ENCODE results near the gene SORBS1. TPM values are rescaled to one million over a fixed set of nuclear protein-coding genes. Genes with fewer than 3 reads are reported as not detected.

The SORBS1 gene
- total and polyA plus RNA-seq, 2 of the 13 experiments (the other 11 are each of a cell fraction or from before 2014, with no cell fraction given), result 16.8 to 39.8 TPM

- TF ChIP-seq HMGXB4 (CRISPR knock-in tag; IDR thresholded peaks at IDR 0.05; ENCODE audit: borderline replicate concordance in 1 of 2, low read depth in 1 of 2), result 0 out of 4 replicates have a peak, but pooled peaks have one; percentile 25 to 66
- no peak for TF ChIP-seq ZNF10 (CRISPR knock-in tag; IDR thresholded peaks at IDR 0.05; ENCODE audit: borderline replicate concordance, low read depth)
- no peak for TF ChIP-seq ZNF275 (CRISPR knock-in tag; IDR thresholded peaks at IDR 0.05; ENCODE audit: borderline replicate concordance)
- TF ChIP-seq, protein P1, sequence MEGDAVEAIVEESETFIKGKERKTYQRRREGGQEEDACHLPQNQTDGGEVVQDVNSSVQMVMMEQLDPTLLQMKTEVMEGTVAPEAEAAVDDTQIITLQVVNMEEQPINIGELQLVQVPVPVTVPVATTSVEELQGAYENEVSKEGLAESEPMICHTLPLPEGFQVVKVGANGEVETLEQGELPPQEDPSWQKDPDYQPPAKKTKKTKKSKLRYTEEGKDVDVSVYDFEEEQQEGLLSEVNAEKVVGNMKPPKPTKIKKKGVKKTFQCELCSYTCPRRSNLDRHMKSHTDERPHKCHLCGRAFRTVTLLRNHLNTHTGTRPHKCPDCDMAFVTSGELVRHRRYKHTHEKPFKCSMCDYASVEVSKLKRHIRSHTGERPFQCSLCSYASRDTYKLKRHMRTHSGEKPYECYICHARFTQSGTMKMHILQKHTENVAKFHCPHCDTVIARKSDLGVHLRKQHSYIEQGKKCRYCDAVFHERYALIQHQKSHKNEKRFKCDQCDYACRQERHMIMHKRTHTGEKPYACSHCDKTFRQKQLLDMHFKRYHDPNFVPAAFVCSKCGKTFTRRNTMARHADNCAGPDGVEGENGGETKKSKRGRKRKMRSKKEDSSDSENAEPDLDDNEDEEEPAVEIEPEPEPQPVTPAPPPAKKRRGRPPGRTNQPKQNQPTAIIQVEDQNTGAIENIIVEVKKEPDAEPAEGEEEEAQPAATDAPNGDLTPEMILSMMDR (CRISPR knock-in tag; IDR thresholded peaks at IDR 0.05), result peak; percentile 96
- TF ChIP-seq PLRG1 (conservative IDR thresholded peaks at IDR 0.05), result no peak
- TF ChIP-seq POGK (CRISPR knock-in tag; conservative IDR thresholded peaks at IDR 0.05), result no peak
- TF ChIP-seq RBAK (CRISPR knock-in tag; IDR thresholded peaks at IDR 0.05), result no peak
- no peak for TF ChIP-seq ARID2 (CRISPR knock-in tag; IDR thresholded peaks at IDR 0.05; ENCODE audit: borderline replicate concordance)
- no peak for TF ChIP-seq ZNF547 (CRISPR knock-in tag; IDR thresholded peaks at IDR 0.05)
- TF ChIP-seq ZBTB33 (CRISPR knock-in tag; IDR thresholded peaks at IDR 0.05), result 0 out of 2 replicates have a peak, but pooled peaks have one; percentile 8
- no peak for TF ChIP-seq ZNF605 (CRISPR knock-in tag; IDR thresholded peaks at IDR 0.05)
- TF ChIP-seq ZNF577 (CRISPR knock-in tag; IDR thresholded peaks at IDR 0.05; ENCODE audit: borderline replicate concordance, low read depth), result no peak
- TF ChIP-seq, protein P2, sequence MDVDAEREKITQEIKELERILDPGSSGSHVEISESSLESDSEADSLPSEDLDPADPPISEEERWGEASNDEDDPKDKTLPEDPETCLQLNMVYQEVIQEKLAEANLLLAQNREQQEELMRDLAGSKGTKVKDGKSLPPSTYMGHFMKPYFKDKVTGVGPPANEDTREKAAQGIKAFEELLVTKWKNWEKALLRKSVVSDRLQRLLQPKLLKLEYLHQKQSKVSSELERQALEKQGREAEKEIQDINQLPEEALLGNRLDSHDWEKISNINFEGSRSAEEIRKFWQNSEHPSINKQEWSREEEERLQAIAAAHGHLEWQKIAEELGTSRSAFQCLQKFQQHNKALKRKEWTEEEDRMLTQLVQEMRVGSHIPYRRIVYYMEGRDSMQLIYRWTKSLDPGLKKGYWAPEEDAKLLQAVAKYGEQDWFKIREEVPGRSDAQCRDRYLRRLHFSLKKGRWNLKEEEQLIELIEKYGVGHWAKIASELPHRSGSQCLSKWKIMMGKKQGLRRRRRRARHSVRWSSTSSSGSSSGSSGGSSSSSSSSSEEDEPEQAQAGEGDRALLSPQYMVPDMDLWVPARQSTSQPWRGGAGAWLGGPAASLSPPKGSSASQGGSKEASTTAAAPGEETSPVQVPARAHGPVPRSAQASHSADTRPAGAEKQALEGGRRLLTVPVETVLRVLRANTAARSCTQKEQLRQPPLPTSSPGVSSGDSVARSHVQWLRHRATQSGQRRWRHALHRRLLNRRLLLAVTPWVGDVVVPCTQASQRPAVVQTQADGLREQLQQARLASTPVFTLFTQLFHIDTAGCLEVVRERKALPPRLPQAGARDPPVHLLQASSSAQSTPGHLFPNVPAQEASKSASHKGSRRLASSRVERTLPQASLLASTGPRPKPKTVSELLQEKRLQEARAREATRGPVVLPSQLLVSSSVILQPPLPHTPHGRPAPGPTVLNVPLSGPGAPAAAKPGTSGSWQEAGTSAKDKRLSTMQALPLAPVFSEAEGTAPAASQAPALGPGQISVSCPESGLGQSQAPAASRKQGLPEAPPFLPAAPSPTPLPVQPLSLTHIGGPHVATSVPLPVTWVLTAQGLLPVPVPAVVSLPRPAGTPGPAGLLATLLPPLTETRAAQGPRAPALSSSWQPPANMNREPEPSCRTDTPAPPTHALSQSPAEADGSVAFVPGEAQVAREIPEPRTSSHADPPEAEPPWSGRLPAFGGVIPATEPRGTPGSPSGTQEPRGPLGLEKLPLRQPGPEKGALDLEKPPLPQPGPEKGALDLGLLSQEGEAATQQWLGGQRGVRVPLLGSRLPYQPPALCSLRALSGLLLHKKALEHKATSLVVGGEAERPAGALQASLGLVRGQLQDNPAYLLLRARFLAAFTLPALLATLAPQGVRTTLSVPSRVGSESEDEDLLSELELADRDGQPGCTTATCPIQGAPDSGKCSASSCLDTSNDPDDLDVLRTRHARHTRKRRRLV (CRISPR knock-in tag; IDR thresholded peaks at IDR 0.05), result no peak
- TF ChIP-seq ZNF331 (CRISPR knock-in tag; IDR thresholded peaks at IDR 0.05), result 0 out of 2 replicates have a peak, but pooled peaks have one; percentile 12
These were observed 186.5 kb downstream of the SORBS1 start (continued) for GRCh38 chr10:95374597-95375209.
